Activated CD8-positive, alpha-beta memory T cell treated with anti-CD3 and anti-CD28 coated beads for 36 hours (primary cell): ENCODE data around the gene REPS2. TPM values are rescaled to one million over a fixed set of nuclear protein-coding genes. Genes with fewer than 3 reads are reported as not detected.

ENCODE experiments used
- CTCF ChIA-PET: fragments of 350-600 bp; sonication (Branson Sonifier 250); formaldehyde crosslinking; loops from one replicate; lab custom pipeline; 2021; ENCODE audit warnings: antibody characterized with exemption; lab: Charles Lee
- POLR2A ChIA-PET: fragments of 350-600 bp; sonication (Branson Sonifier 250); formaldehyde crosslinking; loops from one replicate; lab custom pipeline; 2021; ENCODE audit warnings: antibody characterized with exemption; lab: Charles Lee
- total RNA-seq, 2 experiments: library from RNA; stranded (reverse); gene quantifications; one replicate each; pipeline ENCODE4 v1.2.3, GENCODE V29; 2021

The REPS2 gene
- total RNA-seq, 2 experiments from 2014 or later, result not detected

- ChIA-PET POLR2A (no interaction called here), CTCF (interaction anchor here (0.5 kb wide), 1 partner anchor 16 kb away, joined by 3 read pairs; no protein-coding TSS in a partner anchor)
Measured at GRCh38 chrX:16992951-16993350, 46.5 kb downstream of the REPS2 start.

- POLR2A ChIA-PET, result no interaction called here
- CTCF ChIA-PET, result no interaction called here
Measured at GRCh38 chrX:16993791-16994318, 47.4 kb downstream of the REPS2 start.

GRCh38 chrX:16994736-16995135, 48.3 kb downstream of the REPS2 start:
- POLR2A ChIA-PET, result no interaction called here
- CTCF ChIA-PET, result no interaction called here

- ChIA-PET POLR2A (no interaction called here), CTCF (no interaction called here)
Measured at GRCh38 chrX:16997313-16997712, 50.9 kb downstream of the REPS2 start.

GRCh38 chrX:16999275-16999674, 52.8 kb downstream of the REPS2 start:
- POLR2A ChIA-PET, result no interaction called here
- CTCF ChIA-PET, result interaction anchor here (0.7 kb wide), 1 partner anchor 223 kb away, joined by 3 read pairs; no protein-coding TSS in a partner anchor

DNA sequence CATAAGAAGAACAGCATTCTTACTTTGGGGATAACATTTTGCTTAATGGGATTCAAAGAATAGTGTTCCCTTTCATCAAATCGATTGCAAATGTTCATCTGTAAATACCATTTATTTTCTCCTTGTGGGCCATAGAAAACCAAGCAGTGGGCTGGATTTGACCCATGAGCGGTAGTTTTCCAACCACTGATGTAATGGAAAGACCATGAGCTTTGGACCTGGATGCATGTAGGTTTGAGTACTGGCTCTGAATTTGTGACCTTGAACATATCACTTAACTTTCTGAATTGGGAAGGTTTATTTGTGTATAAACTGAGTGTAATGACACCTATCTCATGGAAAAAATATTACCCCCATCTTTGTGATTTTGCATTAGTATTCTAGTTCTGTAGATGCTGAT, 54.3 kb downstream of the REPS2 start:
- POLR2A ChIA-PET, result no interaction called here
- CTCF ChIA-PET, result no interaction called here

- ChIA-PET CTCF (no interaction called here), POLR2A (no interaction called here)
Measured at GRCh38 chrX:17005712-17006368, 59.4 kb downstream of the REPS2 start.

GRCh38 chrX:17007134-17007768, 60.8 kb downstream of the REPS2 start:
- CTCF ChIA-PET, result no interaction called here
- POLR2A ChIA-PET, result no interaction called here

- ChIA-PET CTCF (no interaction called here), POLR2A (no interaction called here)
Measured at GRCh38 chrX:17009856-17010625, 63.6 kb downstream of the REPS2 start.

- POLR2A ChIA-PET, result no interaction called here
Measured at GRCh38 chrX:17012465-17012864, 66.0 kb downstream of the REPS2 start.

DNA sequence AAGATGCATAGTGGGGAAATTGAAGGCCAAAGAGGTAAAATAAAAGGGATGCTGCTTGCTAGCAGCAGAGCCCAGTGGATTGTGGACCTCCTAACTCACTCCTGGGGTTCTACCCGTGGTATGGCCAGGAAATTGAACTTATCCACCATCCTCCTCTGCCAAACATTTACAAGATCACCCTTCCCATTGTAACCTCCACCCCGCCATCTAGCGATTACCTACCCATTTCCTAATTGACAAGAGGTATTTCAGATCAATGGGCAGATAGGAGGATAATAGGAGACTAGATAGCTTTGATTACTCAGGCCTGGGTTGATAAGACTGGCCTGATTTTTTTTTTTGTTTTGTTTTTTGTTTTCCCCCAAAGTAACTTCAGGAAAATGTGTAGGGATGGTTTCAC, 67.8 kb downstream of the REPS2 start:
- POLR2A ChIA-PET, result no interaction called here
- CTCF ChIA-PET, result no interaction called here

More at GRCh38 chrX:17012465-17012864, 66.0 kb downstream of the REPS2 start:
- CTCF ChIA-PET, result no interaction called here

DNA sequence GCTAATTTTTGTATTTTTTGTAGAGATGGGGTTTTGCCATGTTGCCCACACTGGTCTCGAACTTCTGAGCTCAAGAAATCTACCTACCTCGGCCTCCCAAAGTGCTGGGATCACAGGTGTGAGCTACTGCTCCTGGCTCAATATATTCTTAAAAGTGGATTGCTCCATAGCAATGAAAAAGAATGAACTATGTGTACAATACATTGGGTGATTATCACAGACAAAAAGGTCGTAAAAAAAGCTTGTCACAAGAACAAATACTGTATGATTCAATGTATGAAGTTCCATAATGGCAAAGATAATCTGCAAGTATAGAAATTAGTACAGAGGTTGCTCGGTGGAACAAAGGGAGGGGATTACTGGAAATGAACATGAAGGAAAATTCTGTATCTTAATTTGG, 70.7 kb downstream of the REPS2 start:
- POLR2A ChIA-PET, result no interaction called here
- CTCF ChIA-PET, result no interaction called here

DNA sequence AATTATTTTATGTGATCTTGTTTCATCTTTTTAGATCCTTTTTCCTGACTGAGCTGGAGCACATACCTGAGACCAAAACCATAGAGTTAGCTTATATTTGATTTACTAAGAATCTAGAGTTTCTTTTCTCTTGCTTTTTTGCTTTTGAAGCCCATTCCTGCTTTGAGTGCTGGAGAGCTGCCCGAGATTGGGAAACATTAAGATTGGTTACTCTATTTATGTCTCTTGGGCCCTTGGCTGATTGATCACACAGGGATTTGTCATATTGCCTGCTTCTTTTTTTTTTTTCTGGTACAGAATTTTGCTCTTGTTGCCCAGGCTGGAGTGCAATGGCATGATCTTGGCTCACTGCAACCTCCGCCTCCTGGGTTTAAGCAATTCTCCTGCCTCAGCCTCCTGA, 73.9 kb downstream of the REPS2 start:
- ChIA-PET CTCF (no interaction called here), POLR2A (no interaction called here)

- CTCF ChIA-PET, result no interaction called here
- POLR2A ChIA-PET, result no interaction called here
Measured at GRCh38 chrX:17020851-17021821, 74.7 kb downstream of the REPS2 start.

GRCh38 chrX:17021851-17022604, 75.6 kb downstream of the REPS2 start:
- ChIA-PET CTCF (interaction anchor here (0.5 kb wide), 1 partner anchor 472 kb away, joined by 3 read pairs; no protein-coding TSS in a partner anchor), POLR2A (no interaction called here)

GRCh38 chrX:17023661-17024060, 77.2 kb downstream of the REPS2 start:
- CTCF ChIA-PET, result no interaction called here
- POLR2A ChIA-PET, result no interaction called here

DNA sequence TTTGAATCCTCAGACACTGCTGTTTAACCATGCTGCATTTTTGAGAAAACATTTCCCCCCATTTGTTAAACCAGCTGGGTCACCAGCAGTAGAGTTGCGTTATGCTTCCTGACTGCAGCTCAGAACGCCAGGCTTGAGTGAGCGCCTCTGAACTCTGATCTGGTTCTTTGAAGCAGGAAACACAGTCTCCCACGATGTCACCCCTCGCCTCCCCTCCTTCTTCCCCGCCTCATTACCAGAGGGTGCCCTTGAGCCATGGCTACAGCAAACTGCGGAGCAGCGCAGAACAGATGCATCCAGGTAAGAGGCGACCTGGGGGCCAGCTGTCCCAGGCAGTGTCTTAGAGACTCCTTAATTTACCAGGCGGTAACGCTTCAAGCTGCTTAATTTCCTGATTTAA, 78.4 kb downstream of the REPS2 start:
- ChIA-PET POLR2A (no interaction called here), CTCF (interaction anchor here (0.7 kb wide), 1 partner anchor 1532 kb away, joined by 3 read pairs; the partner anchor contains the start of gene PIR)

DNA sequence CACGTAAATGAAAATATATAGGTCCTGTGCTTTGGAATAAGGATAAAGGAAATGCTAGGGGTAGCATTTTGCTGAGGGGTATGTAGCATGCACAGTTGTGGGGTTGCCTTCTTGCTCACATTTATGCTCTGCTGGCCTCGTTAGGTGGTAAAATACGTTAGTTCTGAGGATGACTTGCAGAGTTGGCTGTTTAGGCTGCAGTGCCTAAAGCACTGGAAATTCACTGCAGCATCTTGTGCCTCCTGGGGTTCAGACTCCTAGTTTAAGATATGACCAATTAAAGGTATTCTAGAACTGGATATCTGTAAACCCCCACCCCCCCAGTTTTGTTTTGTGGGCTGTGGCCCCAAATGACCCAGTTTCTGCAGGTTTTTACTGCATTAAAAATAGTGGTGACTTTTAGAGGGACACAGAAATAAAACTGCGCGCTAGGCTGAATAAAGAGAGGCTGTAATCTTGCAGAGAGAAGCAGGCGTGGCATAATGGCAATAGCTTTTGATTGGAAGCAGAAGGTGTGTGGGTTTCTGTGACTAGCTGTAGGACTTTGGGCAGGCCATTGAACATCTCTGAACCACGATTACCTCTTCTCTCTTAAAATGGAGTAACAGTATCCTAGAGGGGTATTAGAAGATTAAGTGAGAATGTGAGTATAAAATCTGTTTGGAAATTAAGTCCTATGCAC, 79.3 kb downstream of the REPS2 start:
- CTCF ChIA-PET, result no interaction called here

More for the DNA sequence above, 79.3 kb downstream of the REPS2 start:
- POLR2A ChIA-PET, result no interaction called here
